Cerebellar cortex (tissue), 1 donor: ENCODE data around the gene DEAF1.
"Not testable (repeated sequence)": the region's sequence is repeated elsewhere in the genome, so short reads cannot be mapped to it uniquely, and the experiment has no call there.

Source experiments
- DNase-seq: peaks from one replicate; pipeline ENCODE4 v3.0.0-alpha.2; 2015; ENCODE audit warnings: low spot score

Gene DEAF1

DNA sequence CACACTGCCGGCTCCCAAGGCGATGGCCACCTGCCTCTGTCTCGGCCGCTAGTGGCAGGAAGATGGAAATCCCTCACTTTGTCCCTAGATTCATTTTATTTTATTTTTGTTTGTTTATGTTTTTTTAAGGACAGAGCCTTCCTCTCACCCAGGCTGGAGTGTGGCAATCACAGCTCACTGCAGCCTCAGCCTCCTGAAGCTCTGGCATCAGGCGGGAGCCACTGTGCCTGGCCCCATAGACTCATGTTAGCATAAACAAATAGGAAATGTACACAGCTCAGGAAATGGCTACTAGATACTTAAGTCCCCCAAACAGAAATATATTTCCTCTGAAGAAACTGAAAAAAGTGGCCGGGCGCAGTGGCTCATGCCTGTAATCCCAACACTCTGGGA is 4.1 kb upstream of the DEAF1 start:
- DNase-seq, result no peak

DNA sequence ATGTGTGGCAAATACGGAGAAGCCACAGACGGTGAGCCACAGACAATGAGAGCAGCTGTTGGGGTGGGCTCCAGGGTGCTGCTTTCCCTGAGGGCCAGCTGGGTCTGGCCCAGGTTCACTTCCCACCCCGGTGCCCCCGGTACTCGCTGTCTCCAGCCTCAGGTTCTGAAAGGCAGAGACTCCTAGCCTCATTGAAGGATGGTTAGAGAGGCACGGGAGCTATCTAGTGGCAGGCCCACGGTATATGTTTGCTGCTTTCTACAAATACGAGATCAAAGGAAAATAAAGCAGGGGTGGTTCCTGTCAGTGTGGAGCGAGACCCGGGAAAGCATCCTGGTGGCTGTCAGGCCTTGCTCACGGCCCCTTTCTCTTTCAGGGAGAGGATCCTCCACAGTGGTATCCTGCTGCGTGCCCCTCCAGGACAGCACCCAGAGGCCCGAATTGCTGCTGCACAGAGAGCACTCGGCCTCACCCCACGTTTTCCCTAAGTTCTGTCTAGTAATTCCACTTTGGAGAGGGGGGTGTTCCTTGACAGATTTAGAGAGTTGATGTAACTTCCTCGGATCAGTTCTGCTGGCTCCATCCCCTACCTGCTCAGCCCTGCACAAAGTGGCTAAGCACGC is 3.6 kb upstream of the DEAF1 start:
- peak; percentile 75 for DNase-seq

GRCh38 chr11:697811-698311 is 2.8 kb upstream of the DEAF1 start:
- DNase-seq, result peak; percentile 63

GRCh38 chr11:696955-697491 is 2.0 kb upstream of the DEAF1 start:
- peak; percentile 44 for DNase-seq

GRCh38 chr11:695538-696248 is 671 bp upstream of the DEAF1 start, which contains the start of gene TMEM80:
TSS of gene TMEM80 (plus strand) at chr11:695816. CDS start at chr11:695828, 12 bp downstream.
- peak; percentile 96 for DNase-seq

GRCh38 chr11:695288-695537 is 191 bp upstream of the DEAF1 start:
- DNase-seq, result no peak

DNA sequence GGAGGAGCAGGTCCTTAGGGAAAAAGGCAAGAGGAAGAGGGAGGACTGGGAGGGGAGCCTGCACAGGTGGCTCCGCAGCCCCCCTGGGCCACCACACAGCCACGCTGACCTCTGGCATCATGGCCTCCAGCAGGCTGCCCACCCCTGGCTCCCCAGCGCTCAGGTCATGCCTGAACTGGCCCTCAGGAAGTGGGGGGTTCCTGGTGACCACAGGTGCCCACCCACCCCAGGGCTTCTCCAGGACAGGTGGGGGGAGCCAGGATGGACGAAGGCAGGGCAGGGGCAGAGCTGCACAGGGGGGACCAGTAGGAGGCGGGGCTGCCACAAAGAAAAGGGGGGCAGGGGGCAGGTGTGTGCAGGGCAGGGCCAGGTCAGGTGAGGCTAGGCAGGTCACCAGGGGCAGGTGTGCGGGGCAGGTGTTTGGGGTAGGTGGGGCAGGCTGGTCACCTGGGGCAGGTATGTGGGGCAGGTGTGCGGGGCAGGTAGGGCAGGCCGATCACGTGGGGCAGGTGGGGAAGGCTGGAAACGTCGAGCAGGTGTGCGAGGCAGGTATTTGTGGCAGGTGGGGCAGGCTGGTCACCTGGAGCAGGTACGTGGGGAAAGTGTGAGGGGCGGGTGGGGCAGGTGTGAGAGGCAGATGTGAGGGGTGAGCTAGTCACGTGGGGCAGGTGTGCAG is 997 bp downstream of the DEAF1 start:
- no peak for DNase-seq

GRCh38 chr11:693415-693831 is 1.6 kb downstream of the DEAF1 start:
- peak; percentile 32 for DNase-seq

DNA sequence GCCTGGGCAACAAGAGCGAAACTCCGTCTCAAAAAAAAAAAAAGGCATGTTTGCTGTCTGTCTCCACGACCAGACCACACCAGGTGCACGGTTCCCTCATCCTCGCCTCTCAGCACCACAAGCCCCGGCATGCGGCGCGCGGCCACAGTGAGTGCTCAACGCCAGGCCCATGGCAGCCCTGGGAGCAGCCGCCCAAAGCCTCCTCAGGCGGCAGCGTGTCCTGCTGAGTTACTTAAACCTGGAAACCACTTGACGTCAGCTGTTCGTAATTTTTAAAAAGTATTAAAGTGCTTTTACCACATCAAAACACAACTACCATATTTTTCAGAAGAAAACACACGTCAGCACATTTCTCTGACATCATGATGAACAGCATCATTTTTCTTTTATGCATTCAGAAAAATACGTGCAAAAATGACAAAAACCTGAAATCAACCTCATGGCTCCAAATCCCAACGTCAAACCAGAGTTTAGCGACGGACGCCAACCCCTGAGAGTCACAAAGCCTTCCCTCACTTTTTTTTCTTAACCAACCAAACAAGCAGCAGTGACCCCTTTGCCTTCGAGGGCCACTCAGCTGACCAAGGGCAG is 2.1 kb downstream of the DEAF1 start:
- peak; percentile 44 for DNase-seq

DNA sequence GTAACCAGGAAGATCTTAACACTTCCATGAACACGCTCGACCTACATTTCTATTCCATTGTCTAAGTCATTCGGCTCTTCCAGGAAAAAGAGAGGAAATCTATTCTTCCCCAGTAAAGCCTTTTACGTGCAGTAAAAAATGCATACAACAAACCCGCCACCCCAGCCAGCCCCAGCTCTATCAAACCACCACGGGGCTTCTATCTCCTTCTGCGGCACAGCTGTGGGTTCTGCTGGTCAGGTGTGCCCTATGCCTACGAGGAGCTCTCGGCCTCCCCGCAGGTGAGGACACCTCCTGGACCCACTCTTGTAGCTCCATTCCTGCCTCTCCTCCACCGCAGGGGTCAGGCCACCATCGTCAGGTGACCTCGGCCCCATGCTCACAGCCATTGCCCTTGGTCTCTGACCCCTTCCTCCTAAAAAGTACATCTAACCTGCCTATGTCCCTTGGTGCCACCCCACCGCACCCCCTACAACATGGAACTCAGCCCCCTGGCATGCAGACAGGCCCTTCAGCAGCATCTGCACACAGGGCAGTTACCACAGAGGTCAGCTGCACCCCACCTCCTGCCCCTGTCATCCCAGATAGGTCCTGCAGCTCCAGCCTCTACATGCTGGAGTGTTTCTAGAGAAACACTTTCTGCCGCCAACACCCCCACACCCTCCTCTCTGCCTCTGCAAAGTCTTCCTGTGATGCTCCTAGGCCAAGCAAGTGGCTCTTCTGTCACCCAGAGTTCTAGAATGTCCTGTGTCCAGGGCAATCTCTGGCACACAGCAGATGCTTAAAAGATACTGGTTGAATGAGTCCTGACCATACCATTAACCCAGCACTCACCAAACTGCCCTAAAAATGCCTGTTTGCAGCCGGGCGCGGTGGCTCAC is 3.1 kb downstream of the DEAF1 start:
- peak; percentile 44 for DNase-seq

GRCh38 chr11:690738-691633 is 4.0 kb downstream of the DEAF1 start:
- peak; percentile 43 for DNase-seq

GRCh38 chr11:690244-690643 is 4.8 kb downstream of the DEAF1 start:
- DNase-seq, result not testable (repeated sequence)

GRCh38 chr11:689625-690024 is 5.4 kb downstream of the DEAF1 start:
- no peak for DNase-seq

DNA sequence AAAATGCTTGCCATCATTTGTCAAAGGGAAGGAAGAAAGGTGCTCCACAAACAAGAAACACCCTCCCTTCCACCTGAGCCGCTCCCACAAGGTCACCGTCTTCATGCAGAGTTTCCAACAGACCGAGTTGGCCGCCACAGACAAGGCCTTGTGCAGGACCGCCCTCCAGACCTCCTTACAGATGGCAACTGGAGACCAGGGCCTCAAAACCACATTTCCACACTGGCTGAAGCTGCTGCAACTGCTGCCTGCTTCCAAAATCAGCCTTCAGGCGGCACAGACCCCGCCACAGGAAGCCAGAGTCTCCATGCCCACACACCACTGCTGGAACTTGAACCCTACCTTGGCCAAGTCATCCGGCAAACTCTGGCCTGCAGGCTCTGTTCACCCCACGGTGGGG is 6.3 kb downstream of the DEAF1 start:
- no peak for DNase-seq

DNA sequence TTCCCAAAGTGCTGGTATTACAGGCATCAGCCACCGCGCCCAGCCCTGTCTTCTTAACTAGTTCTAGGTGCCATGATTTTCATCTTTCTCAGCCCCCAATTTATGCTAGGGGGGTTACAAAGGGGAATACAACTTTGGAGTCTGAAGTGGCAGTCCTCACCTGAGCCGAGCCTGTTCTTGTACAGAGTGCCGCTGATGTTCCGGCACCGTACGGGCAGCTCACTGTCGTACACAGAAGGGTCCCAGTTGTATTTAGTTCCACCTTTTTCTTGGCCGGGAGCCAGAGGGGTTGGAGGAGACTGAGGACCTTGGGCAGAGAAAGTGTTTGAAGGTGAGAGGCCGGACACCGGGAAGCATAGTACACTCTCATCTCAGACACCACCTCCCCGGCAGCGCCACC is 7.3 kb downstream of the DEAF1 start:
- DNase-seq, result no peak

GRCh38 chr11:686451-687243 is 8.4 kb downstream of the DEAF1 start:
- no peak for DNase-seq

DNA sequence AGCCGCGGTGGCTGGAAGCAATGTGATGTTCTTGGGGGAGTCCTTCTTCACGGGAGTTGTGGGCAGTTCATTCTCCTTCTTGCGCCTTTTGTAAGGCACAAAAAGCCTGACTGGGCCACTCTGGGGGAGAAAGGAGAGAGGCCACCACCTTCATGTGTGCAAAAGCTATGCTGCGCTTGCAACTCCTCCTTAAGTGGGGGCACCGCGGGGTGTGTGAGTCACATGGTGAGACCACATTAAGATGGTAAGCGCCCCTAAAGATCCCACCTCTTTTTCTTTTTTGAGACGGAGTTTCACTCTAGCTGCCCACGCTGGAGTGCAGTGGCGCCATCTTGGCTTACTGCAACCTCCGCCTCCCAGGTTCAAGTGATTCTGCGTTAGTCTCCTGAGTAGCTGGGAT is 14.1 kb downstream of the DEAF1 start:
- no peak for DNase-seq

DNA sequence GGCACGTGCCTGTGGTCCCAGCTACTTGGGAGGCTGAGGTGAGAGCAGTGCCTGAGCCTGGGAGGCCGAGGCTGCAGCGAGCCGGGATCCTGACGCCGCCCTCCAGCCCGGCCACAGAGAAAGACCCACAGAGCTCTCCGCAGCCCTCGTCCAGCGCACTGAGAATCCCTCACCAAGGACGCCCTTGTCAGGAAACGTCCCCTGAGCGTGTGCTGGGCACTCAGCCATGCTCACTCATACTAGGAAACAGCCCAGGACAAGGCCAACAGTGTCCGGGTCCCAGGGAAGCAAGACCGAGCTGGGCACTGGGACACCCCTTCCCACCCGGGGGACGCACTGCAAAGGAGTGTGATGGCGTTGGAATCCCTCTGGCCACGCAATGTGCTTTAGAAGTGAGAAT is 14.5 kb downstream of the DEAF1 start:
- no peak for DNase-seq

DNA sequence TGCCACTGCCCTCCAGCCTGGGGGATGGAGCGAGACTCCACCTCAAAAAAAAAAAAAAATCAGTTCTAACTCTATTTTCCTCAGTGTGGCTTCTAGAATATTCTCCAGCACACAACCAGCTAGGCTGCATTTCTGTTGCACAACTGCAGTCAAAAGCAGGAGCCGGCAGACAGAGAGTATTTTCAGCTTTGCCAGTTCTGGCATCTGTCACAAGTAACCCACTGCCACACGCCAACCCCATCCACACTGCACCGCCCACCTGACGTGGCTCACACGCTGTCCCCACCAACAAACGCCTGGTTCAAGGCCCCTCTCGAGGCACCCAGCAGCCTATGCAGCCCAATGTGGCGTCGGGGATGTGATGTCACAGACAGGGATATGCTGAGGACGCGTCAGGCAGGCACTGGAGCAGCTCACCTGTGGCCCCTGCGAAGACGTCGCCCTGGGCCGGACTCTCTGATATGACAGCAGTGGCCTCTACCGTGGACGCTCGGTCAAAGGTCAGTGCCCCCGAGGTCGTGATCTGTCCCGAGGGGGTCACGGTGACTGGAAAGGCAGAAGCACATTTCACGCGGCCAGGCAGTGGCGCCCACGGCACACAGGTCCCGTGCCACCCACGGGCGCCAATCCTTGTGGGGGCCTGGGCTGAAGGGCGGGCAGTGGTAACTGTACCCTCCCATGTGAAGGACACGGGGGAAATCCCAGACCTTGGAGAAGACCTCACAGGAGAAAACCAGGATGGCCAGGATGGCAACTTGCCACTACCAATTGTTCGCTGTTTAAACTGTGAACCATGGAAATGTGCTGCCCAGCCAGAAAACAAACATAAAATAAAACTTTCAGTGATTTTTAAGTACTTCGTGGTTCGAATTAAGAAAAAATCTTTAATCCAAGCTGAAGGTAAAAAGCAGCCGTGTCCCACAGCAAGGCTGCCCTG is 15.5 kb downstream of the DEAF1 start:
- DNase-seq, result no peak
